DND-41 (cell line): Measurements from ENCODE around the gene SOD1.

ENCODE experiments used
- ATAC-seq: fragments of 200-7000 bp; cut with Tn5 transposase; 3 replicates; pipeline ENCODE4 v1.9.1; 2021; ENCODE audit warnings: low read depth; ENCODE audit not compliant: insufficient read depth
- DNase-seq: peaks from one replicate; pipeline ENCODE4 v3.0.0-alpha.2; 2020
- H2AFZ ChIP-seq: 2 replicates; pipeline ENCODE4 v1.6.0; 2012; ENCODE audit warnings: low read depth, low read length
- H3K27ac ChIP-seq: 2 replicates; pipeline ENCODE4 v1.5.1; 2012; ENCODE audit warnings: low read length, inconsistent platforms
- H3K27me3 ChIP-seq: fragments of 200-600 bp; sonication (generic); 2 replicates; pipeline ENCODE4 v1.6.0; 2012; ENCODE audit warnings: low read length, mild to moderate bottlenecking, inconsistent platforms; ENCODE audit not compliant: insufficient read depth, poor library complexity
- H3K36me3 ChIP-seq: 2 replicates; pipeline ENCODE4 v1.5.1; 2012; ENCODE audit warnings: low read length, inconsistent platforms; ENCODE audit not compliant: insufficient read depth
- H3K4me1 ChIP-seq: 2 replicates; pipeline ENCODE4 v1.5.1; 2012; ENCODE audit warnings: mild to moderate bottlenecking, low read length; ENCODE audit not compliant: insufficient read depth
- H3K4me2 ChIP-seq: 2 replicates; pipeline ENCODE4 v1.6.0; 2012; ENCODE audit warnings: mild to moderate bottlenecking, moderate library complexity, low read length, inconsistent platforms; ENCODE audit not compliant: insufficient read depth
- H3K4me3 ChIP-seq, 2 experiments: fragments of 200-600 bp in 1 of 2; shearing (Covaris generic) in 1 of 2; 2 replicates each; pipeline ENCODE4 v1.5.1; 2012 to 2016; ENCODE audit warnings: inconsistent platforms in 2 of 2, low read length in 2 of 2, mild to moderate bottlenecking in 2 of 2, low read depth in 1 of 2, moderate library complexity in 1 of 2
- H3K79me2 ChIP-seq: 2 replicates; pipeline ENCODE4 v1.6.0; 2012; ENCODE audit warnings: low read length, inconsistent platforms; ENCODE audit not compliant: insufficient read depth
- H3K9ac ChIP-seq: 2 replicates; pipeline ENCODE4 v1.6.0; 2012; ENCODE audit warnings: low read depth, mild to moderate bottlenecking, inconsistent platforms, low read length, moderate library complexity
- H3K9me3 ChIP-seq: 2 replicates; pipeline ENCODE4 v1.5.1; 2012; ENCODE audit warnings: low read length, moderate library complexity, mild to moderate bottlenecking, inconsistent platforms; ENCODE audit not compliant: insufficient read depth, severe bottlenecking
- H4K20me1 ChIP-seq: 2 replicates; pipeline ENCODE4 v1.6.0; 2012; ENCODE audit warnings: low read length; ENCODE audit not compliant: insufficient read depth
- EZH2 ChIP-seq: IDR thresholded peaks from 3 replicates; pipeline ENCODE4 v1.6.1; 2012; ENCODE audit warnings: borderline replicate concordance, low read depth, mild to moderate bottlenecking, moderate library complexity, low read length, inconsistent platforms; ENCODE audit not compliant: severe bottlenecking
- TF ChIP-seq, protein P1 (sequence below): IDR thresholded peaks from 2 replicates; pipeline ENCODE4 v1.5.1; 2012; ENCODE audit warnings: borderline replicate concordance, low read length, moderate library complexity, mild to moderate bottlenecking; ENCODE audit not compliant: poor library complexity, severe bottlenecking; ENCODE audit errors: extremely low read depth

SOD1 gene

GRCh38 chr21:31713115-31713514 is 53.6 kb downstream of the SOD1 start:
- ATAC-seq (no peak), DNase-seq (no peak)
- H3K27me3 ChIP-seq: no peaks in the 10 kb centered on the region
- no peak overlapping the region for H2AFZ ChIP-seq
- no peak overlapping the region for H3K4me2 ChIP-seq
- H3K36me3 ChIP-seq: no peaks in the 10 kb centered on the region
- no peak overlapping the region for H3K27ac ChIP-seq
- H3K9me3 ChIP-seq: no peaks in the 10 kb centered on the region
- peaks cover 98% of the 10 kb centered on the region for H3K79me2 ChIP-seq
- no peak overlapping the region for H3K9ac ChIP-seq
- TF ChIP-seq, protein P1, sequence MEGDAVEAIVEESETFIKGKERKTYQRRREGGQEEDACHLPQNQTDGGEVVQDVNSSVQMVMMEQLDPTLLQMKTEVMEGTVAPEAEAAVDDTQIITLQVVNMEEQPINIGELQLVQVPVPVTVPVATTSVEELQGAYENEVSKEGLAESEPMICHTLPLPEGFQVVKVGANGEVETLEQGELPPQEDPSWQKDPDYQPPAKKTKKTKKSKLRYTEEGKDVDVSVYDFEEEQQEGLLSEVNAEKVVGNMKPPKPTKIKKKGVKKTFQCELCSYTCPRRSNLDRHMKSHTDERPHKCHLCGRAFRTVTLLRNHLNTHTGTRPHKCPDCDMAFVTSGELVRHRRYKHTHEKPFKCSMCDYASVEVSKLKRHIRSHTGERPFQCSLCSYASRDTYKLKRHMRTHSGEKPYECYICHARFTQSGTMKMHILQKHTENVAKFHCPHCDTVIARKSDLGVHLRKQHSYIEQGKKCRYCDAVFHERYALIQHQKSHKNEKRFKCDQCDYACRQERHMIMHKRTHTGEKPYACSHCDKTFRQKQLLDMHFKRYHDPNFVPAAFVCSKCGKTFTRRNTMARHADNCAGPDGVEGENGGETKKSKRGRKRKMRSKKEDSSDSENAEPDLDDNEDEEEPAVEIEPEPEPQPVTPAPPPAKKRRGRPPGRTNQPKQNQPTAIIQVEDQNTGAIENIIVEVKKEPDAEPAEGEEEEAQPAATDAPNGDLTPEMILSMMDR: no peak
- no peak for TF ChIP-seq EZH2
- peaks cover 88% of the 10 kb centered on the region for H4K20me1 ChIP-seq
- H3K4me3 ChIP-seq: no peak overlapping the region
- H3K4me1 ChIP-seq: no peaks in the 10 kb centered on the region

DNA sequence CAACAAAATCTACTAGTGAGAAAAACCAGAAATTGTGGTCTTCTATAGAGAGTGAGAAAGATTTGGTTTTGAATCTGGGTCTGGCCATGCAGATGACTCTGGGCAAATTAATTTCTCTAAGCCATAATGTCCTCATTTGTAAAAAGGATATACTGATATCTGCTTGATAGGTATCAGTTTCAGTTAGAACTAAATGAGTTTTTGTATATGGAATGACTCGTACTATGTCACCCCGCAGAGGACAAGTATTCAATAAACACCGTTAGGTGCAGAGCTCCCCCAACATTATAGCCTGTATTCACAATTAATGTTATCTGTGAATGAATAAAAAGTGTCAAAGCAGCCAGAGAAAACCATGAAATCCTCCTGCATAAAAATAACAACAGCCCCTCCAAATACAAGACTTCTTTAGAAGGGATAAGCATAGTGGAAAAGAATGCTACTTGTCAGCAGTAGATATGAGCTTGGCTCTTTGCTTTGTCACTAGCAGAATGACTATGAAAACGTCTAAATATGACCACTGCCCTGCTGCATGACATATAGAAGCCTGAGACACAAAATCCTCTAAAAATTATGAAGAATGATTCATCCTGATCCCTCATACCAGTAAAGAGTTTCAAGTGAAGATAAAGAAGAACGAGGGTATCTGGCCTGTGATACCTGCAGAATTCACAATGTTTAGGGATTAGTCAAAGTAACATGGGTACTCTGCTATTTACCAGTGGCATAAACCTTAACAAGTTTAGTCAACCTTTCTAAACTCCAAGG is 54.7 kb downstream of the SOD1 start:
- H3K79me2 ChIP-seq: peaks cover 98% of the 10 kb centered on the region

GRCh38 chr21:31714741-31715365 is 55.4 kb downstream of the SOD1 start:
- Histone ChIP-seq H3K9ac (no peak overlapping the region), H3K27me3 (no peaks in the 10 kb centered on the region), H3K36me3 (no peaks in the 10 kb centered on the region), H3K4me1 (no peaks in the 10 kb centered on the region), H3K27ac (no peak overlapping the region), H3K9me3 (no peaks in the 10 kb centered on the region), H3K4me2 (no peak overlapping the region), H3K79me2 (peaks cover 98% of the 10 kb centered on the region), H2AFZ (no peak overlapping the region), H4K20me1 (peaks cover 89% of the 10 kb centered on the region), H3K4me3 (no peak overlapping the region)
- TF ChIP-seq, protein P1: no peak
- no peak for TF ChIP-seq EZH2
- no peak for DNase-seq
- no peak for ATAC-seq

More for the DNA sequence above, 54.7 kb downstream of the SOD1 start:
- Histone ChIP-seq H3K9me3 (no peaks in the 10 kb centered on the region), H3K4me1 (no peaks in the 10 kb centered on the region), H3K27me3 (no peaks in the 10 kb centered on the region), H3K4me2 (no peak overlapping the region), H2AFZ (no peak overlapping the region), H3K9ac (no peak overlapping the region), H3K27ac (no peak overlapping the region), H3K36me3 (no peaks in the 10 kb centered on the region), H4K20me1 (peaks cover 90% of the 10 kb centered on the region), H3K4me3 (no peak overlapping the region)
- TF ChIP-seq, protein P1: no peak
- no peak for TF ChIP-seq EZH2
- no peak for DNase-seq
- no peak for ATAC-seq

GRCh38 chr21:31716106-31716505 is 56.6 kb downstream of the SOD1 start:
- TF ChIP-seq, protein P1: no peak
- TF ChIP-seq EZH2: no peak
- Histone ChIP-seq H2AFZ (no peak overlapping the region), H3K9ac (no peak overlapping the region), H3K79me2 (peaks cover 98% of the 10 kb centered on the region), H3K4me1 (no peaks in the 10 kb centered on the region), H3K4me2 (no peak overlapping the region), H3K27ac (no peak overlapping the region), H3K4me3 (no peak overlapping the region), H3K27me3 (no peaks in the 10 kb centered on the region), H4K20me1 (peaks cover 89% of the 10 kb centered on the region), H3K36me3 (no peaks in the 10 kb centered on the region), H3K9me3 (no peaks in the 10 kb centered on the region)
- no peak for DNase-seq
- ATAC-seq: no peak
